Right kidney (tissue), 9 donors: ENCODE measurements around the gene RALA.

ENCODE experiments used
- DNase-seq: peaks from one replicate; pipeline ENCODE4 v3.0.0-alpha.2; 2016
- long read RNA-seq, 8 donors: transcript quantifications; one replicate each; lab custom pipeline, GENCODE V29; 2026

The RALA gene, protein sequence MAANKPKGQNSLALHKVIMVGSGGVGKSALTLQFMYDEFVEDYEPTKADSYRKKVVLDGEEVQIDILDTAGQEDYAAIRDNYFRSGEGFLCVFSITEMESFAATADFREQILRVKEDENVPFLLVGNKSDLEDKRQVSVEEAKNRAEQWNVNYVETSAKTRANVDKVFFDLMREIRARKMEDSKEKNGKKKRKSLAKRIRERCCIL
- long read RNA-seq, donor 1, transcript RALA-201 (5 exons, 2,880 nt) = major isoform, 22 of 62 reads
- long read RNA-seq, donor 1, partial matches to known transcripts = 40 of 62 reads
- long read RNA-seq, donor 1, other reads (novel, unspliced or antisense) = 0 of 62 reads
- long read RNA-seq, donor 2, transcript RALA-201 (5 exons, 2,880 nt) = major isoform, 14 of 67 reads
- long read RNA-seq, donor 2, partial matches to known transcripts = 52 of 67 reads
- long read RNA-seq, donor 2, other reads (novel, unspliced or antisense) = 0 of 67 reads
- long read RNA-seq, donor 3, transcript RALA-201 (5 exons, 2,880 nt) = major isoform, 11 of 21 reads
- long read RNA-seq, donor 3, partial matches to known transcripts = 10 of 21 reads
- long read RNA-seq, donor 3, other reads (novel, unspliced or antisense) = 0 of 21 reads
- long read RNA-seq, donor 4, transcript RALA-201 (5 exons, 2,880 nt) = major isoform, 23 of 54 reads
- long read RNA-seq, donor 4, partial matches to known transcripts = 31 of 54 reads
- long read RNA-seq, donor 4, other reads (novel, unspliced or antisense) = 0 of 54 reads
- long read RNA-seq, donor 5, transcript RALA-201 (5 exons, 2,880 nt) = major isoform, 24 of 56 reads
- long read RNA-seq, donor 5, partial matches to known transcripts = 32 of 56 reads
- long read RNA-seq, donor 5, other reads (novel, unspliced or antisense) = 0 of 56 reads
- long read RNA-seq, donor 6, transcript RALA-201 (5 exons, 2,880 nt) = major isoform, 16 of 44 reads
- long read RNA-seq, donor 6, partial matches to known transcripts = 28 of 44 reads
- long read RNA-seq, donor 6, other reads (novel, unspliced or antisense) = 0 of 44 reads
- long read RNA-seq, donor 7, transcript RALA-201 (5 exons, 2,880 nt) = major isoform, 39 of 95 reads
- long read RNA-seq, donor 7, partial matches to known transcripts = 56 of 95 reads
- long read RNA-seq, donor 7, other reads (novel, unspliced or antisense) = 0 of 95 reads
- long read RNA-seq, donor 8, transcript RALA-201 (5 exons, 2,880 nt) = major isoform, 29 of 60 reads
- long read RNA-seq, donor 8, partial matches to known transcripts = 30 of 60 reads
- long read RNA-seq, donor 8, other reads (novel, unspliced or antisense) = 0 of 60 reads

DNA sequence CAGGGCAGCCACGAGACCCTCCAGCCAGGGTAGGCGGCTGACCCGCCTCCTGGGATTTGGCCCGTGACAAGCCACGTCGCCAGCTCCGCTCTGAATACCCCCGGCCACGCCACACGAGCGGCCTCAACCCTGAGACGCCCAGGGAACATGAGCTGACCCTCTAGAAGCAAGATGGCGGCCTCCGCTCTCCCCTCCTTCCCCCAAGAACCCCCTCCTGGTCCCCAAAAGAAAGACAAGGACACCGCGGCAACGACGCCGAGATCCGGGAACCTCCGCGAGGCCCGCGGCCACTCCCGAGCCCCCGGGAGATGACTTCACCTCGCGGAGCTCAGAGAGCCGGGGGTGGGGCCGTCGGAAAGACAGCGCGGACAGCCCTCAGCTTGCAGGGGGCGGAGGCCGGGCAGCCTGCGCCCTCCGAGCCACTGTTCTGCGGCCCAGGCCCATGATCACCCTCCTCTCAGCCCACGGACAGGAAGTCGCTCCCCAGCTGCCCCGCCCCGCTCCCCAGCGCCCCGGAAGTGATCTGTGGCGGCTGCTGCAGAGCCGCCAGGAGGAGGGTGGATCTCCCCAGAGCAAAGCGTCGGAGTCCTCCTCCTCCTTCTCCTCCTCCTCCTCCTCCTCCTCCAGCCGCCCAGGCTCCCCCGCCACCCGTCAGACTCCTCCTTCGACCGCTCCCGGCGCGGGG lies at the start of gene RALA:
RALA (plus strand) TSS at position 526 of the 685 bp plus-strand sequence. CDS start 63,096 bp downstream, outside the sequence.
- DNase-seq = peak; percentile 95

DNA sequence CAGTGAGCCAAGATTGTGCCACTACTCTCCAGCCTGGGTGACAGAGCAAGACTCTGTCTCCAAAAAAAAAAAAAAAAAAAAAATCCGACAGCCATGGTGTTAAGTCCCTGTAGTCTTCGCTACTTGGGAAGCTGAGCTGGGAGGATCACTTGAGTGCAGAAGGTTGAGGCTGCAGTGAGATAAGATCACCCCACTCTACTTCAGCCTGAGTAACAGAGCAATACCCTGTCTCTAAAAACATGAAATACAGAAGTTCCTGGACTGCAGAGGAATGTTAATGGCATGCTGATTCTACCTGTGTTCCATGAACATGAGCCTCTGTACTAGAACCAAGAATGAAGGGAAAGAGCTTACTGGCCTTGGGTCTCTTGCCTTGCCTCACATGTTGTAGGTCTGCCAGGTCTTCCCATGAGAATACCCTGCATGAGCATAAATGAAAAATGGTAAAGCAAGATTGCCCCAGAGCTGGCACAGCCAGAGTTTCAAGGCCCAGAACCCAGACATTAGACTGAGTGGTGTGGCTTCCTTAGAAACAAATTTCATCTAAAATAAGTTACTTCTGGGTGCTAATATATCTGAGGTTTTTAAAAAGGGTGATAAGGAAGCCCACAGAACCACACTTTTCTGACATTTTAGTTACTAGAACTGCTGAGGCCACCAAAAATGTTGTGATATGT lies 48.6 kb upstream of the RALA start:
- no peak for DNase-seq

GRCh38 chr7:39577229-39577874 lies 46.0 kb upstream of the RALA start:
- no peak for DNase-seq

DNA sequence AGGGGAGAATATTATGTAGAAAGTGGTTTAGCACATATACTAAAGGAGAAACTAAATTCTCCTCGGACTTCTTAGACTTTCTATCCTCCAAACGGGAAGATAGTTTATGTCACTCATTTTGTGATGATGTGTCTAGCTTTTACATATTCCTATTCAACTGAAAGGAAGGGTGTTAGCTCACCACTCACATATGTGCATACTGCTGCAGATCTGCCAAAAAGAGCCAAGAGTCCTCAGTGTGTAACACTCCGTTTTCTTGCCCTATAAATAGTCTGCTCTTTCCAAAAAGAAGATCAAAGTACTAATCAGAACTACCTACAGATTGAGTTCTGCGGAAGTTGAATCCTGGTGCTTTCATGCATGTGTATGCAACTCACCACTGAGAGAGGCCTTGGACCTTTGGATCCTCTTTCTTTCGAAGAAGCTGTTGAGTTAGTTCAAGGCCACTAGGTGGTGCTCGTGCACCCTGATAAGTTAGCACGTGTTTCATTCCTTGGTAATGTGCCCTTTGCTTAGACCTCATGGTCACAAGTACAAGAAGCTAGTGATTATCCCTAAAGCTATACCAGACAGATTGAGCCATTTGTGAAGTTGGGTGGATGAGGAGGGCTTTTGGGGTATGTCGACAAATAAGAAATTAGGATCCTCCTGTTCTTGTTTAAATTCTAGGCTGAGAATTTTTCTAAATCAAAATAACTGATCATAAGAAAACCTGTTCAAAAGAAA lies 43.1 kb upstream of the RALA start:
- peak; percentile 41 for DNase-seq

- no peak for DNase-seq
Observed at GRCh38 chr7:39582536-39582935, 40.8 kb upstream of the RALA start.

DNA sequence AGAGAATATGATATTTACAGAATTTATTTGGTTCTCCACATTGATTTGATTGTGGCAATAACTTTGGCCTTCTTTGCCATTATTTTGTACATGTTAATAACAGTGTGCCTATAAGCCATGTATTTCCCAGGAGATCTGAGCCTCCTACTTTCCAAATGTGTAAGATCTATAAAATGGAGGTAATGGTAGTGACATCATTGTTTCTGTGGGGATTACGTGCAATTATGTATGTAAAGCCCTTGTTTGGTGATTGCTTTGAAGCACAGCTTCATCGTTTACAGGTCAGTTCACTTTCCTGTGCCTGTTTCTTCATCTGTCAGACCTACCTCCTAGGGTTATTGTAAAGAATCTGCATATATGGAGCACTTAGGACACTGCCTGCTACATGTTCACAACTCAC lies 39.8 kb upstream of the RALA start:
- DNase-seq = no peak

GRCh38 chr7:39587393-39587792 lies 36.0 kb upstream of the RALA start:
- DNase-seq = no peak

DNA sequence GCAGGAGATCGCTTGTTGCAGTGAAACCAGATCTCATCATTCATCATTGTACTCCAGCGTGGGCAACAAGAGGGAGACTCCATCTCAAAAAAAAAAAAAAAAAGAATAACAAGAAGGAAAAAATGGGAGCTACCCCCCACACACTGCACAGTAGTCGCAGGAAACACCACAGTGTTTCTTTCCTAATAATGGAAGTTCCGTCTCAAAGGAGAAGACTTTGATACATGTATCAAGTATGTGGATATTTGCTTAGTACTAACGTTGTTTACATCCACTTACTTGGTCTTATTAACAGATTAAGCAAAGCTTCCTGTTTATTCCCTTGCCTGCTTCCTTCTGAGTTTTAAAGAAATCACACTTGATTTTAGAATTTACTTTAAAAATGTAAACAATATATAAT lies 35.0 kb upstream of the RALA start:
- DNase-seq = no peak

- no peak for DNase-seq
Observed at GRCh38 chr7:39589323-39590111, 33.9 kb upstream of the RALA start.

DNA sequence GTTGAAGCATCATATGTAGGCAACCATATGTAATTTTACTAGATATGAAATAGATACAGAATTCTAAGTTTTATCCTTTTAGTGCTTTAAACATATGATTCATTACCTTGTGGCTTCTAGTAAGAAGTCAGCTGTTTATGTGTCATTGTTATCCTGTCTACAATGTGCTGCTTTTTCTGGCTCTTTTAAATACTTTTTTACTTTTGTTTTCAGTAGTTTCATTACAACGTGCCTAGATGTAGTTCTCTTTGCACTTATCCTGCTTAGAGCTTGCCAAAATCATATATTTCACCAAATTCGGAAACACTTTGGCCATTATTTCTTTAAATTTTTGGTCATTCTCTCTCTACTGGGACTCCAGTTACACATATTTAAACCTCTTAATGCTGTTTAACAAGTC lies 30.8 kb upstream of the RALA start:
- no peak for DNase-seq

DNA sequence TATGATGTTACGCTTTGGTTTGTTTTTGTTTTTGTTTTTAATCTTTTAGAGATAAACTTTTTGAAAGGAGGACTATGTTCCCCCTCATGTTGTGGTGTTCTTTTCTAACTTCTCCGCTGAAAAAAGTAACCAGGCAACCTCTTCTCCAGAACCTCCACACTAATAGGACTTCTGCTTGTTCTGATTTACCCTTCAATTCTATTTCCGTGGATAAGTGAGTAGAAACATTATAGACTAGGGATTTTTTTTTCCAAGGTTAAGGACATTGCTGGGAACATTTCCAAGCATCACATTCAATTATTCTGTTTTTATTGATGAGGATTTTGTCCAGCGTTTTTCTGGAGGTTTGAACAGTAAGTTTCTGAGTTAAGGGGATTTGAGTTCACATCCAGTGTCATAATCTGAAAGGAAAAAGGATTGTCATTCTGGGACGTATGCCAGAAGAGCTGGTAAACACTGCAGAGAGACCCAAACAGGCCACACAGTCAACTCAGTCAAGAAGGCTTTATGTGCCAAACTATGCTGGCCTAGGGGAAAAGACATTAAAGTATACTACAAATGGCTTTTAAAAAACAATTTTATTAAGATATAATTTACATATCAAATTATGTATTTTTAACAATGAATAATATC lies 28.3 kb upstream of the RALA start:
- no peak for DNase-seq

GRCh38 chr7:39602351-39602750 lies 21.0 kb upstream of the RALA start:
- DNase-seq = no peak

- DNase-seq = no peak
Observed at GRCh38 chr7:39603924-39604323, 19.4 kb upstream of the RALA start.

DNA sequence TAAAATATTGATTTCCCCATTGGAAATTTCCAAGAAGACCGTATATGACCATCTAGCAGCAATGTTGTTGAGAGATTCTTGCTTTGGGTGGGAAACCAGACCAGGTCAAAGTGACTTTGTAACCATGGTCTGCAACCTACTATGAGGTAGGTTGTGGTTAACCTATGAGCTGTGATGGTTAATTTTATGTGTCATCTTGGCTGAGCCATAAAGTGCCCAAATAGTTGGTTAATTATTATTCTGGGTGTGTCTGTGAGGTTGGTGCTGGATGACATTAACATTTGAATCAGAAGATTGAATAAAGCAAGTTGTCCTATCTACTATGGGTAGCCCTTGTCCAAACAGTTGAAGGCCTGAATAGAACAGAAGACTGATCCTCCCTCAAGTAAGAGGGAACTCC lies 18.3 kb upstream of the RALA start:
- DNase-seq = no peak

DNA sequence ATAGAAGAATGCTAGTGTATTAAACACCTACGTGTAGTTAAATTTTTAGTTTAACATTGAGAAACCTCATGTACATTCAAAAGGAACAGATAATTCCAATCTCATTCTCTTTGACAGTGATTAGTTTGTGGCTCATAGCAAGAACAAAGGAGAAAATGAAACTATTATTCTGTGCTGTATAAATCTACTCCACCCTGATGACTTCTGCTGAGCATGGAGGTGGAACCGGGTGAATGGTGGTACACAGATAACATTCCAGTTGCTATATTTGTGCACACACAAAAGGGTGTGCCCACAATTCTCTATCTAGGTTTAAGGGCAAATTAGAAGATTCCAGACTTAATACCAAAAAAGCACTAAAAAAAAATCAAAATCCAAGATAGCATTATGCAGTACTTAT lies 17.0 kb upstream of the RALA start:
- no peak for DNase-seq

DNA sequence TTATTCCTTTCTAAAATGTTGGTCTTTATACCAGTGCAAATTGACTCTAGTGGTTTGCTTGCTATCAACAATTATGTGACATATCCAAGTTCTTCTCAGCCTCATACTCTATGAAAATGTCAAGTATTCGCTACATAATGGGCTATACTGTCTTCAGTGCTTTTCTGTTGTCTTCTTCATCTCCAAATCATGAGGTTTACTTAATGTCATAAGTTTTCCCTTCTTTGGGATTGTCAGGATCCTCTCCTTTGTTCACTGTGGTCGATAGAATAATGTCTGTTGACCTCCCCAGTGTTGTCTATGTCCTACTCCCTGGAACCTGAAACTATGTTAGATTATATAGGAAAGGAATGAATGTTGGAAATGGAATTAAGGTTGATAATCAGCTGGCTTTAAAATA lies 16.4 kb upstream of the RALA start:
- no peak for DNase-seq

- no peak for DNase-seq
Observed at GRCh38 chr7:39607865-39608264, 15.5 kb upstream of the RALA start.

DNA sequence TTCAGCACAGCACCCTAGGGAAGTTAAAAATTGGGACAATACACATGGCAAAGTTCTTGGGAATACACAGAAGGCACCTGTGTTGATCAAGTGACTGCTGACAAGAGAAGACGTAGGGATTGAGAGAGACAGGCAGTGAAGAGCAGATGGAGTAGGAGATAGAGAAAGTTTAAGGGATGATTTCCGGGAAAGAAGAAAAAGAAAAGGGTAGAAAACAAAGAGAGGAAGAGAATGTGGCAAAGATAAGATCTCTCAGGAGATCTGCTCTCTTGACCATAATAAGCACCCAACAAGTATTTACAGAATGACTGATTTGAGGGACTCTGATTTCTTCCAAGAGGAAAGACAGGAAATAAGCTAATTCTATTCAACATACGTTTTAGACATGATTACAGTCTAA lies 15.1 kb upstream of the RALA start:
- DNase-seq = no peak
